K562 (cell line): ENCODE results near the gene FGF9. TPM values are rescaled to one million over a fixed set of nuclear protein-coding genes. Genes with fewer than 3 reads are reported as not detected.

Experiments used
- ATAC-seq: fragments of 200-7000 bp; cut with Tn5 transposase; 3 replicates; pipeline ENCODE4 v1.9.1; 2020; ENCODE audit warnings: moderate library complexity
- BruUV-seq: library from RNA; stranded (reverse); fragments of 400-500 nt; replicated peaks from 2 replicates; lab custom pipeline; 2021; lab: Mats Ljungman, UMichigan
- CTCF ChIA-PET: fragments of 300-600 bp; formaldehyde crosslinking; extraction: SDS; loops from one replicate; lab custom pipeline; 2021; ENCODE audit warnings: low intra/inter-chr PET ratio; lab: Yijun Ruan, JAX
- POLR2A ChIA-PET: fragments of 300-600, 350-650 bp; sonication (Branson Sonifier 250); formaldehyde crosslinking; extraction: SDS; loops from one replicate; lab custom pipeline; 2021; ENCODE audit warnings: antibody characterized with exemption, inconsistent platforms; lab: Yijun Ruan, JAX
- DNase-seq, 4 experiments: peaks; one replicate each; pipeline versions ENCODE4 v3.0.0 to v3.0.0-alpha.2; 2011 to 2018; ENCODE audit warnings: low spot score in 3 of 4, mixed read lengths in 3 of 4; ENCODE audit errors: extremely low read depth in 1 of 4
- FAIRE-seq: peaks from 2 replicates; lab custom pipeline; 2011; peaks lifted over from hg19 to GRCh38; lab: Jason Lieb, UNC
- H2AFZ ChIP-seq: 2 replicates; pipeline ENCODE4 v1.6.0; 2011; ENCODE audit warnings: low read depth, low read length, control low read depth, inconsistent platforms
- H3K27ac ChIP-seq: fragments of 200-600 bp; 3 replicates; pipeline ENCODE4 v1.8.0; 2011; ENCODE audit warnings: low read depth, mild to moderate bottlenecking, control low read depth, inconsistent platforms, low read length, moderate library complexity, mixed read lengths; ENCODE audit errors: extremely low read depth
- H3K27me3 ChIP-seq, 2 experiments: fragments of 300-600 bp in 1 of 2; 2 replicates in 1 of 2; 3 replicates in 1 of 2; pipeline versions ENCODE4 v1.6.0 to v1.8.0; 2011; ENCODE audit warnings: inconsistent platforms in 2 of 2, low read length in 2 of 2, mild to moderate bottlenecking in 1 of 2, mixed read lengths in 1 of 2, moderate library complexity in 1 of 2; ENCODE audit not compliant: control insufficient read depth in 2 of 2, insufficient read depth in 2 of 2
- H3K36me3 ChIP-seq: fragments of 300-600 bp; 3 replicates; pipeline ENCODE4 v1.8.0; 2011; ENCODE audit warnings: mild to moderate bottlenecking, low read length, inconsistent platforms; ENCODE audit not compliant: control insufficient read depth, insufficient read depth
- H3K4me1 ChIP-seq, 2 experiments: fragments of 200-600 bp in 1 of 2; replicated peaks in 1 of 2; 2 replicates in 1 of 2; 3 replicates in 1 of 2; pipeline versions ENCODE4 v1.5.1 to v1.8.0; 2011; ENCODE audit warnings: inconsistent platforms in 2 of 2, low read length in 2 of 2, mild to moderate bottlenecking in 1 of 2, mixed read lengths in 1 of 2, moderate library complexity in 1 of 2; ENCODE audit not compliant: control insufficient read depth in 2 of 2, insufficient read depth in 2 of 2
- H3K4me2 ChIP-seq: 2 replicates; pipeline ENCODE4 v1.6.1; 2011; ENCODE audit warnings: low read length, control low read depth, inconsistent platforms, mixed read lengths; ENCODE audit not compliant: insufficient read depth
- H3K4me3 ChIP-seq: fragments of 200-600 bp; sonication (generic), shearing (Covaris generic); 2 replicates; pipeline ENCODE4 v1.5.1; 2016; ENCODE audit warnings: control low read depth, inconsistent platforms
- H3K79me2 ChIP-seq: fragments of 200-600 bp; 3 replicates; pipeline ENCODE4 v1.8.0; 2011; ENCODE audit warnings: low read length, inconsistent platforms; ENCODE audit not compliant: control insufficient read depth, insufficient read depth
- H3K9ac ChIP-seq, 2 experiments: 2 replicates each; pipeline versions ENCODE4 v1.6.0 to v1.6.1; 2011; ENCODE audit warnings: low read depth in 2 of 2, low read length in 2 of 2, control low read depth in 1 of 2, inconsistent platforms in 1 of 2, mild to moderate bottlenecking in 1 of 2, mixed read lengths in 1 of 2; ENCODE audit not compliant: insufficient read depth in 1 of 2
- H3K9me1 ChIP-seq: one replicate; pipeline ENCODE4 v1.6.0; 2011; ENCODE audit warnings: inconsistent platforms, mild to moderate bottlenecking, low read length, moderate library complexity; ENCODE audit not compliant: control insufficient read depth, insufficient read depth
- H3K9me3 ChIP-seq: replicated peaks from 2 replicates; pipeline ENCODE4 v1.5.1; 2011; ENCODE audit warnings: low read depth, low read length, inconsistent platforms; ENCODE audit not compliant: control insufficient read depth, insufficient read depth
- H4K20me1 ChIP-seq: replicated peaks from 2 replicates; pipeline ENCODE4 v1.6.1; 2011; ENCODE audit warnings: low read length, inconsistent platforms, mixed read lengths; ENCODE audit not compliant: control insufficient read depth, insufficient read depth
- ARHGAP35 ChIP-seq: fragments of 450-650 bp; IDR thresholded peaks from 2 replicates; pipeline ENCODE4 v1.6.1; 2018; ENCODE audit not compliant: partially characterized antibody
- ARID2 ChIP-seq: fragments of 450-650 bp; IDR thresholded peaks from 2 replicates; pipeline ENCODE4 v1.6.1; 2017; ENCODE audit warnings: antibody characterized with exemption, mild to moderate bottlenecking
- BCOR ChIP-seq: fragments of 450-650 bp; IDR thresholded peaks from 2 replicates; pipeline ENCODE4 v1.6.1; 2016
- KLF16 ChIP-seq: IDR thresholded peaks from 2 replicates; pipeline ENCODE4 v1.6.1; 2016; ENCODE audit warnings: antibody characterized with exemption
- MAZ ChIP-seq, 2 experiments: fragments of 450-650 bp in 1 of 2; sonication (generic) in 1 of 2; formaldehyde crosslinking; IDR thresholded peaks in 1 of 2; conservative IDR thresholded peaks in 1 of 2; 2 replicates each; pipeline versions ENCODE4 v1.4.0 to v1.5.0; 2020; ENCODE audit warnings: mild to moderate bottlenecking in 1 of 2, missing genetic modification reagents in 1 of 2
- NFE2L1 ChIP-seq: fragments of 450-650 bp; IDR thresholded peaks from 2 replicates; pipeline ENCODE4 v1.6.1; 2016; ENCODE audit warnings: missing genetic modification characterization, low read depth, mild to moderate bottlenecking, missing compliant biosample characterization, moderate library complexity, borderline replicate concordance
- STAT5A ChIP-seq: IDR thresholded peaks from 2 replicates; pipeline ENCODE4 v1.6.1; 2012; ENCODE audit warnings: low read length, inconsistent platforms, borderline replicate concordance
- ZBTB17 ChIP-seq: fragments of 450-650 bp; formaldehyde crosslinking; IDR thresholded peaks from 2 replicates; pipeline ENCODE4 v1.4.0; 2020; ENCODE audit warnings: mild to moderate bottlenecking
- ZNF274 ChIP-seq: IDR thresholded peaks from 2 replicates; pipeline ENCODE4 v1.6.1; 2011; ENCODE audit warnings: low read depth, mild to moderate bottlenecking, low read length, moderate library complexity, borderline replicate concordance
- ZNF316 ChIP-seq: fragments of 450-650 bp; IDR thresholded peaks from 2 replicates; pipeline ENCODE4 v1.6.1; 2016
- ZNF766 ChIP-seq: fragments of 200-800 bp; sonication (Bioruptor generic); conservative IDR thresholded peaks from 2 replicates; pipeline ENCODE4 v1.6.1; 2016; ENCODE audit warnings: missing genetic modification characterization, missing compliant biosample characterization
- WGBS: fragments of 100-300 bp; shearing (Covaris generic); methylation state at CpG from one replicate; pipeline ENCODE4 v1.1.6; 2016; ENCODE audit warnings: low coverage, mixed read lengths; ENCODE audit not compliant: insufficient coverage; ENCODE audit errors: missing lambda C conversion rate; 5-methylcytosine and 5-hydroxymethylcytosine counted together
- in situ Hi-C: fragments of 300-500 bp; cut with MboI; formaldehyde crosslinking; loops from 4 replicates; pipeline ENCODE4 v1.15.0; 2018; ENCODE audit warnings: inconsistent platforms, mixed read lengths
- intact Hi-C: fragments of 100-400 bp; cut with micrococcal nuclease; formaldehyde crosslinking; loops from 2 replicates; pipeline ENCODE4 v1.14.2; 2022
- polyA plus RNA-seq, 8 experiments: library from polyadenylated mRNA; depleted of rRNA in 4 of 8; stranded (reverse) in 5 of 8; unstranded in 3 of 8; fragments of >200 nt; fragmentation: Nextera tagmentation in 2 of 8; fragmentation: Illumina TruSeq in 1 of 8; extraction: Ambion mirVana in 2 of 8; extraction: Trizol in 1 of 8; gene quantifications; 2 replicates each; pipeline versions ENCODE4 v1.2.1 to v1.2.3, GENCODE V29; 2011 to 2014; ENCODE audit warnings: inconsistent platforms in 1 of 8, missing spikeins in 1 of 8
- total RNA-seq, 7 experiments: library from RNA; depleted of rRNA in 6 of 7; stranded (reverse); fragments of >200 nt in 6 of 7; fragmentation: Illumina TruSeq in 2 of 7; extraction: Trizol in 2 of 7; gene quantifications; 2 replicates each; pipeline versions ENCODE4 v1.2.1 to v1.2.3, GENCODE V29; 2011 to 2021; ENCODE audit warnings: low replicate concordance in 1 of 7
- TF ChIP-seq, protein P1 (sequence below): sonication (generic); formaldehyde crosslinking; IDR thresholded peaks from 2 replicates; pipeline ENCODE4 v1.9.0; 2022; ENCODE audit warnings: mild to moderate bottlenecking, missing genetic modification reagents
- TF ChIP-seq, protein P2 (sequence below): fragments of 250-450 bp; sonication (Bioruptor Pico); IDR thresholded peaks from 2 replicates; pipeline ENCODE4 v1.8.0; 2022; ENCODE audit warnings: moderate library complexity, mild to moderate bottlenecking, inconsistent platforms
- TF ChIP-seq, protein P3 (sequence below): sonication (generic); formaldehyde crosslinking; IDR thresholded peaks from 2 replicates; pipeline ENCODE4 v1.4.0; 2020; ENCODE audit warnings: mild to moderate bottlenecking, missing genetic modification reagents
- TF ChIP-seq, protein P4 (sequence below): fragments of 250-450 bp; sonication (Bioruptor Pico); IDR thresholded peaks from 2 replicates; pipeline ENCODE4 v1.8.0; 2021; ENCODE audit warnings: moderate library complexity, mild to moderate bottlenecking, inconsistent platforms
- TF ChIP-seq, protein P5 (sequence below): fragments of 250-450 bp; sonication (Bioruptor Pico); IDR thresholded peaks from 2 replicates; pipeline ENCODE4 v1.4.0; 2020; ENCODE audit warnings: mild to moderate bottlenecking, moderate library complexity, borderline replicate concordance

Gene FGF9
- total and polyA plus RNA-seq, 9 of the 15 experiments (the other 6 are each of a cell fraction or from before 2014, with no cell fraction given): not detected

DNA sequence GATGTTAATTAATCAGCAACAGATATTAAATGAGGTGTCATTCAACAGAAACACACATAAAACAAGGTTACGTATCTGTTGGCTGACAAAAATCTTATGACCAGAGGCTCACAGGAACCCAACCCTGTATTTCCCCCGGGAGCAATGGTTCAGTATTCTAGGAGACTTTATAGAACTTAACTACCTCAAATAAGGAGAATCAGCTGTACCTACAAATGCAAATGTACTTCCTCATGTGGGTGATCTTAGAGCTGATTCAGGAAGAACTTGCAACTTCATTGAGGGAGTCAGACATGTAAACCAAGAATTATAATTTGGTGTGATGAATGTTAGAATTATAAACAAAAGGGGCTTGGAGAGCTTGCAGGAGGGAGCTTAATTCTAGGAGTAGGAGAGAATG is 20.1 kb downstream of the FGF9 start:
- no peaks in the 10 kb centered on the region for H3K9me1 ChIP-seq
- no peaks in the 10 kb centered on the region for H3K9me3 ChIP-seq
- H4K20me1 ChIP-seq: no peaks in the 10 kb centered on the region
- in situ Hi-C loops: no loop called here
- FAIRE-seq (no peak), ATAC-seq (no peak), DNase-seq (no peak)
- H3K4me3 ChIP-seq: no peak overlapping the region
- POLR2A ChIA-PET: no interaction called here
- no peaks in the 10 kb centered on the region for H3K79me2 ChIP-seq
- no peak overlapping the region for H2AFZ ChIP-seq
- no peaks in the 10 kb centered on the region for H3K36me3 ChIP-seq
- H3K27me3 ChIP-seq: peaks cover 5 to 23% of the 10 kb centered on the region in 2 experiments; a peak in 4 of 5 replicates
- no peak overlapping the region for H3K9ac ChIP-seq
- 0% methylated on average over 2 of the region's 2 CpGs for WGBS
- CTCF ChIA-PET: no interaction called here
- no peak overlapping the region for H3K27ac ChIP-seq
- no peaks in the 10 kb centered on the region for H3K4me1 ChIP-seq
- intact Hi-C loops: no loop called here
- no peak overlapping the region for H3K4me2 ChIP-seq
- BruUV-seq: no TSS peak
- TF ChIP-seq STAT5A: no peak
- TF ChIP-seq, protein P1, sequence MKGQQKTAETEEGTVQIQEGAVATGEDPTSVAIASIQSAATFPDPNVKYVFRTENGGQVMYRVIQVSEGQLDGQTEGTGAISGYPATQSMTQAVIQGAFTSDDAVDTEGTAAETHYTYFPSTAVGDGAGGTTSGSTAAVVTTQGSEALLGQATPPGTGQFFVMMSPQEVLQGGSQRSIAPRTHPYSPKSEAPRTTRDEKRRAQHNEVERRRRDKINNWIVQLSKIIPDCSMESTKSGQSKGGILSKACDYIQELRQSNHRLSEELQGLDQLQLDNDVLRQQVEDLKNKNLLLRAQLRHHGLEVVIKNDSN (CRISPR knock-in tag): no peak
- TF ChIP-seq ARID2: no peak
- TF ChIP-seq, protein P2, sequence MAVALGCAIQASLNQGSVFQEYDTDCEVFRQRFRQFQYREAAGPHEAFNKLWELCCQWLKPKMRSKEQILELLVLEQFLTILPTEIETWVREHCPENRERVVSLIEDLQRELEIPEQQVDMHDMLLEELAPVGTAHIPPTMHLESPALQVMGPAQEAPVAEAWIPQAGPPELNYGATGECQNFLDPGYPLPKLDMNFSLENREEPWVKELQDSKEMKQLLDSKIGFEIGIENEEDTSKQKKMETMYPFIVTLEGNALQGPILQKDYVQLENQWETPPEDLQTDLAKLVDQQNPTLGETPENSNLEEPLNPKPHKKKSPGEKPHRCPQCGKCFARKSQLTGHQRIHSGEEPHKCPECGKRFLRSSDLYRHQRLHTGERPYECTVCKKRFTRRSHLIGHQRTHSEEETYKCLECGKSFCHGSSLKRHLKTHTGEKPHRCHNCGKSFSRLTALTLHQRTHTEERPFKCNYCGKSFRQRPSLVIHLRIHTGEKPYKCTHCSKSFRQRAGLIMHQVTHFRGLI (CRISPR knock-in tag): no peak
- TF ChIP-seq, protein P3, sequence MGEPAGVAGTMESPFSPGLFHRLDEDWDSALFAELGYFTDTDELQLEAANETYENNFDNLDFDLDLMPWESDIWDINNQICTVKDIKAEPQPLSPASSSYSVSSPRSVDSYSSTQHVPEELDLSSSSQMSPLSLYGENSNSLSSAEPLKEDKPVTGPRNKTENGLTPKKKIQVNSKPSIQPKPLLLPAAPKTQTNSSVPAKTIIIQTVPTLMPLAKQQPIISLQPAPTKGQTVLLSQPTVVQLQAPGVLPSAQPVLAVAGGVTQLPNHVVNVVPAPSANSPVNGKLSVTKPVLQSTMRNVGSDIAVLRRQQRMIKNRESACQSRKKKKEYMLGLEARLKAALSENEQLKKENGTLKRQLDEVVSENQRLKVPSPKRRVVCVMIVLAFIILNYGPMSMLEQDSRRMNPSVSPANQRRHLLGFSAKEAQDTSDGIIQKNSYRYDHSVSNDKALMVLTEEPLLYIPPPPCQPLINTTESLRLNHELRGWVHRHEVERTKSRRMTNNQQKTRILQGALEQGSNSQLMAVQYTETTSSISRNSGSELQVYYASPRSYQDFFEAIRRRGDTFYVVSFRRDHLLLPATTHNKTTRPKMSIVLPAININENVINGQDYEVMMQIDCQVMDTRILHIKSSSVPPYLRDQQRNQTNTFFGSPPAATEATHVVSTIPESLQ (CRISPR knock-in tag): no peak
- TF ChIP-seq, protein P4, sequence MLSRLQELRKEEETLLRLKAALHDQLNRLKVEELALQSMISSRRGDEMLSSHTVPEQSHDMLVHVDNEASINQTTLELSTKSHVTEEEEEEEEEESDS (CRISPR knock-in tag): no peak
- TF ChIP-seq ZNF274: no peak
- TF ChIP-seq MAZ (CRISPR knock-in tag; conservative IDR thresholded peaks at IDR 0.05 in 1 of 2, IDR thresholded peaks at IDR 0.05 in 1 of 2): no peak
- TF ChIP-seq NFE2L1 (tag): no peak
- no peak for TF ChIP-seq KLF16
- no peak for TF ChIP-seq BCOR
- no peak for TF ChIP-seq ZBTB17 (CRISPR knock-in tag)
- TF ChIP-seq, protein P5, sequence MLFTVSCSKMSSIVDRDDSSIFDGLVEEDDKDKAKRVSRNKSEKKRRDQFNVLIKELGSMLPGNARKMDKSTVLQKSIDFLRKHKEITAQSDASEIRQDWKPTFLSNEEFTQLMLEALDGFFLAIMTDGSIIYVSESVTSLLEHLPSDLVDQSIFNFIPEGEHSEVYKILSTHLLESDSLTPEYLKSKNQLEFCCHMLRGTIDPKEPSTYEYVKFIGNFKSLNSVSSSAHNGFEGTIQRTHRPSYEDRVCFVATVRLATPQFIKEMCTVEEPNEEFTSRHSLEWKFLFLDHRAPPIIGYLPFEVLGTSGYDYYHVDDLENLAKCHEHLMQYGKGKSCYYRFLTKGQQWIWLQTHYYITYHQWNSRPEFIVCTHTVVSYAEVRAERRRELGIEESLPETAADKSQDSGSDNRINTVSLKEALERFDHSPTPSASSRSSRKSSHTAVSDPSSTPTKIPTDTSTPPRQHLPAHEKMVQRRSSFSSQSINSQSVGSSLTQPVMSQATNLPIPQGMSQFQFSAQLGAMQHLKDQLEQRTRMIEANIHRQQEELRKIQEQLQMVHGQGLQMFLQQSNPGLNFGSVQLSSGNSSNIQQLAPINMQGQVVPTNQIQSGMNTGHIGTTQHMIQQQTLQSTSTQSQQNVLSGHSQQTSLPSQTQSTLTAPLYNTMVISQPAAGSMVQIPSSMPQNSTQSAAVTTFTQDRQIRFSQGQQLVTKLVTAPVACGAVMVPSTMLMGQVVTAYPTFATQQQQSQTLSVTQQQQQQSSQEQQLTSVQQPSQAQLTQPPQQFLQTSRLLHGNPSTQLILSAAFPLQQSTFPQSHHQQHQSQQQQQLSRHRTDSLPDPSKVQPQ (CRISPR knock-in tag): no peak
- TF ChIP-seq ARHGAP35: no peak
- no peak for TF ChIP-seq ZNF766 (CRISPR knock-in tag)
- TF ChIP-seq ZNF316: no peak
